GM12878 (cell line): Measurements from ENCODE around the gene ACBD7. TPM values are rescaled to one million over a fixed set of nuclear protein-coding genes. Genes with fewer than 3 reads are reported as not detected.

Experiments used
- ATAC-seq: fragments of 200-7000 bp; cut with Tn5 transposase; 3 replicates; pipeline ENCODE4 v1.9.1; 2020; ENCODE audit warnings: mild to moderate bottlenecking, moderate library complexity
- BruUV-seq: library from RNA; stranded (reverse); fragments of 400-500 nt; replicated peaks from 2 replicates; lab custom pipeline; 2021; lab: Mats Ljungman, UMichigan
- CTCF ChIA-PET: fragments of 300-600 bp; sonication (Branson Sonifier 250); formaldehyde crosslinking; extraction: SDS; loops from one replicate; lab custom pipeline; 2021; ENCODE audit warnings: inconsistent platforms; lab: Yijun Ruan, JAX
- POLR2A ChIA-PET: fragments of 350-600 bp; formaldehyde crosslinking; extraction: SDS; loops from one replicate; lab custom pipeline; 2021; ENCODE audit warnings: inconsistent platforms; lab: Charles Lee
- RAD21 ChIA-PET: fragments of 300-600 bp; sonication (Branson Sonifier 250); formaldehyde crosslinking; loops from one replicate; lab custom pipeline; 2023; ENCODE audit warnings: antibody characterized with exemption; ENCODE audit not compliant: unreplicated experiment; lab: Charles Lee
- SMC1A ChIA-PET: fragments of 300-600 bp; sonication (Branson Sonifier 250); formaldehyde crosslinking; loops from one replicate; lab custom pipeline; 2023; ENCODE audit not compliant: unreplicated experiment, uncharacterized antibody; lab: Charles Lee
- DNase-seq: peaks from one replicate; pipeline ENCODE4 v3.0.0-alpha.2; 2011; ENCODE audit warnings: low read depth, low spot score
- FAIRE-seq: peaks from 3 replicates; lab custom pipeline; 2011; peaks lifted over from hg19 to GRCh38; lab: Jason Lieb, UNC
- H2AFZ ChIP-seq: 2 replicates; pipeline ENCODE4 v1.6.0; 2011; ENCODE audit warnings: low read depth, low read length, control low read depth; ENCODE audit not compliant: control insufficient read depth
- H3K27ac ChIP-seq: 2 replicates; pipeline ENCODE4 v1.5.1; 2011; ENCODE audit warnings: control low read depth; ENCODE audit not compliant: control insufficient read depth, insufficient read depth
- H3K27me3 ChIP-seq, 2 experiments: replicated peaks in 1 of 2; 2 replicates each; pipeline versions ENCODE4 v1.6.0 to v1.6.1; 2011; ENCODE audit warnings: low read length in 1 of 2; ENCODE audit not compliant: control insufficient read depth in 2 of 2, insufficient read depth in 2 of 2
- H3K36me3 ChIP-seq, 2 experiments: 2 replicates each; pipeline ENCODE4 v1.5.1; 2011; ENCODE audit warnings: low read length in 1 of 2; ENCODE audit not compliant: control insufficient read depth in 2 of 2, insufficient read depth in 2 of 2
- H3K4me1 ChIP-seq: 2 replicates; pipeline ENCODE4 v1.6.1; 2011; ENCODE audit warnings: mild to moderate bottlenecking, low read length, moderate library complexity, mixed read lengths; ENCODE audit not compliant: control insufficient read depth, insufficient read depth
- H3K4me2 ChIP-seq: 2 replicates; pipeline ENCODE4 v1.6.0; 2011; ENCODE audit warnings: control low read depth; ENCODE audit not compliant: control insufficient read depth, insufficient read depth
- H3K4me3 ChIP-seq: fragments of 200-600 bp; sonication (generic); 2 replicates; pipeline ENCODE4 v1.5.1; 2016
- H3K79me2 ChIP-seq: 2 replicates; pipeline ENCODE4 v1.6.0; 2011; ENCODE audit warnings: low read length; ENCODE audit not compliant: control insufficient read depth, insufficient read depth
- H3K9ac ChIP-seq: 2 replicates; pipeline ENCODE4 v1.8.0; 2011; ENCODE audit warnings: low read length, control low read depth, mixed read lengths; ENCODE audit not compliant: control insufficient read depth, insufficient read depth
- H3K9me3 ChIP-seq: replicated peaks from 3 replicates; pipeline ENCODE4 v1.5.1; 2011; ENCODE audit warnings: mild to moderate bottlenecking, low read length; ENCODE audit not compliant: control insufficient read depth, insufficient read depth
- H4K20me1 ChIP-seq: 2 replicates; pipeline ENCODE4 v1.6.0; 2011; ENCODE audit not compliant: control insufficient read depth, insufficient read depth
- CHD1 ChIP-seq: IDR thresholded peaks from 2 replicates; pipeline ENCODE4 v1.6.1; 2012; ENCODE audit warnings: low read depth, low read length, improper control_type of control experiment
- JUNB ChIP-seq: IDR thresholded peaks from 2 replicates; pipeline ENCODE4 v1.6.1; 2016; ENCODE audit warnings: antibody characterized with exemption, mild to moderate bottlenecking
- NRF1 ChIP-seq: conservative IDR thresholded peaks from 2 replicates; pipeline ENCODE4 v1.6.1; 2011; ENCODE audit warnings: mild to moderate bottlenecking, low read depth, low read length, improper control_type of control experiment
- PRDM15 ChIP-seq: fragments of 450-650 bp; formaldehyde crosslinking; IDR thresholded peaks from 2 replicates; pipeline ENCODE4 v1.4.0; 2020; ENCODE audit warnings: mild to moderate bottlenecking, moderate library complexity
- RUNX3 ChIP-seq: IDR thresholded peaks from 2 replicates; pipeline ENCODE4 v1.6.1; 2012; ENCODE audit warnings: low read length, inconsistent platforms
- ZBTB11 ChIP-seq: fragments of 450-650 bp; formaldehyde crosslinking; IDR thresholded peaks from 2 replicates; pipeline ENCODE4 v1.5.0; 2022; ENCODE audit warnings: mild to moderate bottlenecking, missing genetic modification characterization
- WGBS: methylation state at CpG from one replicate; pipeline ENCODE4 v1.1.6; 2016; ENCODE audit warnings: low lambda C conversion rate; ENCODE audit not compliant: insufficient replicate concordance, insufficient coverage; ENCODE audit errors: missing lambda C conversion rate; 5-methylcytosine and 5-hydroxymethylcytosine counted together
- in situ Hi-C: fragments of 300-500 bp; cut with MboI; formaldehyde crosslinking; loops from 9 replicates; pipeline ENCODE4 v1.14.3; 2018; ENCODE audit warnings: mixed read lengths
- intact Hi-C: fragments of 100-400 bp; cut with micrococcal nuclease; formaldehyde crosslinking; loops from one replicate; pipeline ENCODE4 v1.14.2; 2022; ENCODE audit not compliant: unreplicated experiment
- polyA plus RNA-seq, 11 experiments: library from polyadenylated mRNA; depleted of rRNA in 4 of 11; unstranded in 6 of 11; stranded (reverse) in 5 of 11; fragments of >200 nt; fragmentation: Nextera tagmentation in 4 of 11; fragmentation: Illumina TruSeq in 1 of 11; extraction: Ambion mirVana in 4 of 11; extraction: Trizol in 1 of 11; gene quantifications; 1 replicate in 1 of 11; 2 replicates in 10 of 11; pipeline versions ENCODE4 v1.2.1 to v1.2.3, GENCODE V29; 2011 to 2016; ENCODE audit warnings: inconsistent platforms in 2 of 11, missing spikeins in 2 of 11, low read depth in 1 of 11
- total RNA-seq, 4 experiments: library from RNA; depleted of rRNA in 3 of 4; stranded (reverse); fragments of >200 nt in 3 of 4; fragmentation: Illumina TruSeq in 1 of 4; extraction: Trizol in 1 of 4; gene quantifications; 2 replicates each; pipeline versions ENCODE4 v1.2.1 to v1.2.3, GENCODE V29; 2013 to 2021

Gene ACBD7
- total and polyA plus RNA-seq, 10 of the 15 experiments (the other 5 are each of a cell fraction or from before 2014, with no cell fraction given): 0.04 to 0.74 (median 0.36) TPM

GRCh38 chr10:15137636-15138035 lies 49.1 kb upstream of the ACBD7 start:
- CTCF ChIA-PET: no interaction called here
- H3K4me1 ChIP-seq: peaks cover 16% of the 10 kb centered on the region
- FAIRE-seq: no peak
- TF ChIP-seq JUNB (no peak), CHD1 (no peak), NRF1 (no peak), RUNX3 (no peak), ZBTB11 (CRISPR knock-in tag) (no peak), PRDM15 (CRISPR knock-in tag) (no peak)
- no TSS peak for BruUV-seq
- no peak overlapping the region for H3K4me3 ChIP-seq
- H2AFZ ChIP-seq: no peak overlapping the region
- H3K27ac ChIP-seq: no peak overlapping the region
- DNase-seq: no peak
- H3K36me3 ChIP-seq: peaks cover 2 to 3% of the 10 kb centered on the region in 2 experiments; a peak in 3 of 4 replicates
- no peaks in the 10 kb centered on the region for H4K20me1 ChIP-seq
- RAD21 ChIA-PET: interaction anchor here (1.0 kb wide), 1 partner anchor 15 kb away, joined by 3 read pairs; no protein-coding TSS in a partner anchor
- POLR2A ChIA-PET: interaction anchor here (0.7 to 0.9 kb wide), 3 partner anchors 10 to 66 kb away, joined by 4 to 6 read pairs (median 5); no protein-coding TSS in a partner anchor
- no peak overlapping the region for H3K4me2 ChIP-seq
- SMC1A ChIA-PET: interaction anchor here (0.7 to 10.2 kb wide), 3 partner anchors 13 to 23 kb away, joined by 3 to 127 read pairs (median 4); no protein-coding TSS in a partner anchor
- intact Hi-C loops: no loop called here
- no peak for ATAC-seq
- no peaks in the 10 kb centered on the region for H3K79me2 ChIP-seq
- in situ Hi-C loops: no loop called here
- H3K9ac ChIP-seq: no peak overlapping the region
- 100% methylated on average over 1 of the region's 1 CpG for WGBS
- no peaks in the 10 kb centered on the region for H3K27me3 ChIP-seq
- H3K9me3 ChIP-seq: no peaks in the 10 kb centered on the region
